ENCODE data around the gene PRPF18.

The PRPF18 gene

GRCh38 chr10:13594641-13595040 is 7.9 kb downstream of the PRPF18 start:
- in situ Hi-C loops (cut with MboI; ENCODE audit: low pct_unique_long_range_greater_than_20kb, low sequenced_read_pairs): no loop called here

GRCh38 chr10:13597909-13598308 is 11.1 kb downstream of the PRPF18 start:
- no peak for DNase-seq
- in situ Hi-C loops (cut with MboI; ENCODE audit: low pct_unique_long_range_greater_than_20kb, low sequenced_read_pairs): no loop called here

More at GRCh38 chr10:13594641-13595040, 7.9 kb downstream of the PRPF18 start:
- DNase-seq: no peak

- DNase-seq: no peak
- in situ Hi-C loops (cut with MboI; ENCODE audit: low pct_unique_long_range_greater_than_20kb, low sequenced_read_pairs): no loop called here
Observed at GRCh38 chr10:13604357-13605040, 17.7 kb downstream of the PRPF18 start.

DNA sequence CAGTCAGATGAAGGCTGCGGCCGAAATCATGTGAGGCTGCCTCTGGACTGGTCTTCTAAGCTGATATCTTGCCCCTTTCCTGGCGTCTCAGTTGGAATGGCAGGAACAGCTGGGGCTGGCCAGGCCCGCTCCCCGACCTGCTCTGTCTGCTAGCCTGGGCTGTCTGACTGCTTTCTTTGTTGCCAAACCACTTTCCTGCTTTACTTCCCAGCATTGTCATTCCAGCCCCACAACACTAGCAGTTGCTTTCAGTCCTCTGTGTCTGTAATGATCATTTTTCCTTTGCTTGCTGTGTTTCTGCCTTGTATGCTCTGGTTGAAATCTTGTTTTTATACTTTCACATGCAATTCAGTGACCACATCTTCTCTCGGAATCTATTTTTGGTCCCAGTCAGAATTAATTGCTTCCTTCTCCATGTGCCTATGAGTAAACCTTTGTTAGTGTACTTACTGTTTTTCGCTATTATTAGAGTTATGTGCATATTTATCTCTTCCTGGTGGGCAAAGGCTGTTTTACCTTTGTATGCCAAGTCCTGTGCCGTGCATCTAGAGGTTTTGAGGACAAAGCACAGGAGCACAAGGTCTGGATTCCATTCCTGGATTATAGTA is 21.6 kb downstream of the PRPF18 start:
- DNase-seq: no peak
- in situ Hi-C loops (cut with MboI; ENCODE audit: low pct_unique_long_range_greater_than_20kb, low sequenced_read_pairs): no loop called here

DNA sequence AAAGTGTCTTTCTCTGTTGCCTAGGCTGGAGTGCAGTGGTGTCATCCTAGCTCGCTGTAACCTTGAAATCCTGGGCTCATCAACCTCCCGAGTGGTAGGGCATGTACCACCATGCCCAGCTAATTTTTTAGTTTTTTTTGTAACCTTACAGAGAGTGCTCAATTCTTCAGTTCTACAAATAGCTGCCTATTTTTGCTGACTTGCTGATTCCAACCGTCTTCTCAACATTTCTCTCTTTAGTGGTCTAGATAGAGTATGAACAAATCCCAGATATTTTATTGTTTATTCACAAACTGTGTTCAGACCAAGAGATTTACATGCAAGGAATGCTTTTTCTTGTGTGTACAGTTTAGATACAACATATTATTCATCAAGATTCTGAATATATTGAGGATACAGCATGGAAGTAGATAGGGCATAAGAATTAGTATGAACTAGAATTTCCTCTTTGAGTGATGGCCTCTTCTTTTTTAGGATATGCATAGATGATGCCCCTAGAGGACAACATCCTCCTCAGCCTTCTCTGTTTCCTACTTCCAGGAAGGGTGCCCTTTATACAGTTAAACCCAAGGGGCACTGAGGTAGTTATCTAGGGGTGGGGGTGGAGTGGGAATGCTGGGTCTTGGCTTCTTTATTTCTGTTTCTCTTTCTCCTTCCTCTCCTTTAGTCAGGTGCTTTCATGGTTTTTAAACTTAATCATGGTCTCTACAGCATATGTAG is 26.0 kb downstream of the PRPF18 start:
- no peak for DNase-seq
- in situ Hi-C loops (cut with MboI; ENCODE audit: low pct_unique_long_range_greater_than_20kb, low sequenced_read_pairs): no loop called here

DNA sequence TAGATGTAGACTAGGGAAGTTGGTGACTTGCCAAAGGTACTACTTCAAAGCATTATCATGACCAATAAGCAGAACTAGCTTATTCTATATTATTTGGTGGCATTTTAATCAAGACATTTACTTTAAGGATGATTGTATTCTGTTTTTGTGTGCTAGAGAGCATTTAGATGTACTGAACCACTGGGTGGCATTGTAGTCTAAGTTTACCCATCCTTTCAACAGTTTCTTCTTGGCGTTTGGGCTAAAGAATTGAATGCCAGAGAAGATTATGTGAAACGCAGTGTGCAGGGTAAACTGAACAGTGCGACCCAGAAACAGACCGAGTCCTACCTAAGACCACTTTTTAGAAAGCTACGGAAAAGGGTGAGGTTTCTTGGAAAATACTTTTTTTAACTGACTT is 26.8 kb downstream of the PRPF18 start:
- peak; percentile 5 for DNase-seq
- in situ Hi-C loops (cut with MboI; ENCODE audit: low pct_unique_long_range_greater_than_20kb, low sequenced_read_pairs): no loop called here

GRCh38 chr10:13614530-13615332 is 28.0 kb downstream of the PRPF18 start:
- no peak for DNase-seq
- in situ Hi-C loops (cut with MboI; ENCODE audit: low pct_unique_long_range_greater_than_20kb, low sequenced_read_pairs): no loop called here

DNA sequence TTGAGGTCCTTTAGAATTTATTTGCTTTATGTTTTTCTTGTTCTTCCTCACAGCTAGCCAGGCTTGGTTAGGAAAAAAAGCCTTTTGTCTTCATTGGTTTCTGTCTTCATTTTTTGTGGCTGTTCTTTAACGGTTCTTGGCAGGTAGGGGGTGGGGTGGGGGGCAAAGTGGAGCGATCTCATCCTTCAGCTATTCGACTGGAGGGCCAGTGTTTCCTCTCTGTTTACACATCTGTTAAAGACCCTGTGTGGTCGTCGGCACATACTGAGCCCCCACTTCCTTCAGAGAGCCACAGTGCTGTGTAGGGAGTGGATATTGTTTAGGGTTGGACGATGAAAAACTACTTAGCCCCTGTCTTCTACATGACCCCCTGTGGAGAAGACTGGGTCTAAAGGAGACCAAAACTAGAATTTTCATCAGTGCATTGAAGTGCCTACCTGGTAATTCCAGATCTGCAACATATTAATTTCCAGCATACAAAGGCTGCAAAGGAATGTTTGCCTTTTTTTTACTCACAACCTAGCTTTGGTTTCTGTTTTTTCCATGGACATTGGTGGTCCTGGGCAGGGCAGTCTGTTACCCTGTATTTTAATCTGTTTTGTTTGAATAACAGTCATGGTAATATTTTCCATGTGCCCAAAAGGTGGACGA is 29.0 kb downstream of the PRPF18 start:
- in situ Hi-C loops (cut with MboI; ENCODE audit: low pct_unique_long_range_greater_than_20kb, low sequenced_read_pairs): no loop called here
- no peak for DNase-seq

GRCh38 chr10:13617116-13617515 is 30.4 kb downstream of the PRPF18 start:
- in situ Hi-C loops (cut with MboI; ENCODE audit: low pct_unique_long_range_greater_than_20kb, low sequenced_read_pairs): no loop called here
- no peak for DNase-seq

DNA sequence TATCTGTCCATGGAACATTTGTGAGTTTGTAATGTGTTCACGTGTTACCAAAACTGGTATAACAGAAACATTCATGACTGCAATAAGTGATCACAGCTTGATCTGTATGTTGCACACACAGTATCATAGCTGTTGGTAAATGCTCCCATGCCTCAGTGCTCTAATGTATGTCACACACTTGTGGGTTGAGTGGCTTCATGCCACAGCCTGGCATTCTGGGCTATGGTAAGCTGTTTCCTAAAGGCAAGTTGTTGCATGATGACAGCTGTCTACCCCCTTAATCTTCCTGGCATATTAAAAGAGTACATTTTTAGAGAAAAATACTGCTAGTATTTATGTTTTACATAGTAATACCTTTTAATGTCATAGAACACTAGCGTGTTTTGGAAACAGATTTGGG is 35.2 kb downstream of the PRPF18 start:
- in situ Hi-C loops (cut with MboI; ENCODE audit: low pct_unique_long_range_greater_than_20kb, low sequenced_read_pairs): no loop called here
- DNase-seq: no peak

DNA sequence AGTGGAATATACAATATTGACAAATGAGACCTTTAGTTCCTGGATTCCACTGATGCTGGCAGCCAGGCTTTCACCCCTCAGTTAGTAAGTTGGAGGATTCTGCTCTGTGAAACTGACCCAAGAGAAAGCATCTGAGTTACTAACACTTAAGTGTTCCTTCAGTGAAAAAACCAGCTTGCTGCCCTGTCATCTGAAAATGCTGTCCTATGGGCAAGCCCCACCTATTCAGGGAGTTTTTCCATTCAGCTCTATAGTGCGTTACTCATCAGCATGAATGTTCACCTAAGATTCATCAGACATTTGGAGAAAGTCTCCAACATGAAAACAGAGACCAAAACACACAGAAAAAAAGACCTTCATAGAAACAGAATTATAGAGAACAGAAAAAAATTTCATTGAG is 37.9 kb downstream of the PRPF18 start:
- in situ Hi-C loops (cut with MboI; ENCODE audit: low pct_unique_long_range_greater_than_20kb, low sequenced_read_pairs): no loop called here

DNA sequence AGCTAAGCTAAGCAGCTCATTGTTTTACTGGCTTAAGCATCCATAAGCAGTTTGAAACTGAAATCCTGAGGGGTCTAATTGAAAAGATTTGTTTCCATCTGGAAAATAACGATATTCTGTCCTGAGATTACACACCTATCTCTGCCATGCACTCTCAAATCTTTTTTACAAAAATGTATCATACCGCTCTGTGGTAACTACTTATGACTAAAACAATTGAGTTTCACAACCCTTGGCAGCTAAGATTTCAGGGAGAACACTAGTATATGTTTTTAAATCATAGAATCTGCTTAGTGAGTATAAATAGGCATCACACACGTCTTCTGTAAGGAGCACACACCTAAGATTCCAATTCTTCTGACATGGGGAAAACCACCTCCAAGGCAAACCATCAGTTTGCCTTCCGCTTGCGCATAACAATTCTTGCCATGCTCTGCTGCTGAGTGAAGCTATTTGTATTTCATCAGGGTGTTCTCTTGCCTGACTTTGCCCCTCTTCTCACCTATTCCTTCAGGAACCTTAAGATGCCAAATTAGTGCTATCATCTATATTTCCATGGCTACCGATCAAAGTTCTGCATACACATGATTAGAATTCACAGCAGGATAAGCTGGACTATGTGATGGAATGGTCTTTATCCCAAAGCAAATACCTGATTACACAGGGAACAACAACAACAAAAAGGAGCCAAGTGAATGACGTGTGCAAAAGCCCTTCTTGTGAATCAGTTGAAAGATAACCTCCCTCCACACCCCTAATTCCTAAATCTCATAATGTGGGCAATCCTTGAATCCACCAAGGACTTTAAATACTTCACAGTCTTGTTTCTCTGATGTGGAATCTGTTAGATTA is 40.9 kb downstream of the PRPF18 start:
- DNase-seq: no peak
- in situ Hi-C loops (cut with MboI; ENCODE audit: low pct_unique_long_range_greater_than_20kb, low sequenced_read_pairs): no loop called here

More for the DNA sequence above, 37.9 kb downstream of the PRPF18 start:
- no peak for DNase-seq

GRCh38 chr10:13628661-13629060 is 41.9 kb downstream of the PRPF18 start:
- in situ Hi-C loops (cut with MboI; ENCODE audit: low pct_unique_long_range_greater_than_20kb, low sequenced_read_pairs): no loop called here
- no peak for DNase-seq

DNA sequence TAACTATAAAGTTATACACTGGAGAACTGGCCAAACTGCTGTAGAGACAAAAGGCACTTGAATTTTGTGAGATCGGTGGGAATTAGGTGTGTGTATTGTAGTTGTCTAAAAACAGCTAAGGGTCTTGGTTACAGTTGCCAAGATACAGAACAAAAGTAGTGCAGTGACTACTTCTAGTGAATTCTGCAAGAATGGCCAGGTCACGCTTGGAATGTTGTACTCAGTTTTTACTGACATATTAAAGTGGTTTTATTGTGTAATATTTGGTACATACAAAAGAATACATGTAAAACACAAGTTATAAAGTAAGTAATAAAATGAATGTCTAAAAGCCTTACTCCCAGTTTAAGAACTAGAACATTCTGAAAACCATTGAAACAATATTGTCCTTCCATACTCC is 42.4 kb downstream of the PRPF18 start:
- in situ Hi-C loops (cut with MboI; ENCODE audit: low pct_unique_long_range_greater_than_20kb, low sequenced_read_pairs): no loop called here
- DNase-seq: no peak

DNA sequence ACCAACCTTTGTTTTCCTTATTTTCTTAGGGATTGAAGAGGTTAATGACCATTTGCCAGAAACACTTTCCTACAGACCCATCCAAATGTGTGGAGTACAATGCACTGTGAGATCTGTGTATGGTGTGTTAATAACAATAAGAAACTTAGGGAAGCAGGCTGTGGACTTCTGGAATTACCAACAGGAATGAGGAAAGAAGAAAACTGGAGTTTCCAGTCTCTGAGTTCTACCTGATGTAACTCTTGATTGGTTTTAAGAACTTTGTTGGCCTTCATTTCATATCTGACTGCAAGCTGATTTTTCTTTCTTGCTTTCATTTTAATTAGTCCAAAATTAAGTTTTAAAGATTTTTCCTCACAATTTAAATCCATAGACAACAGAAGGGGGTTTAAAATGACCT is 43.5 kb downstream of the PRPF18 start:
- no peak for DNase-seq
- in situ Hi-C loops (cut with MboI; ENCODE audit: low pct_unique_long_range_greater_than_20kb, low sequenced_read_pairs): no loop called here

DNA sequence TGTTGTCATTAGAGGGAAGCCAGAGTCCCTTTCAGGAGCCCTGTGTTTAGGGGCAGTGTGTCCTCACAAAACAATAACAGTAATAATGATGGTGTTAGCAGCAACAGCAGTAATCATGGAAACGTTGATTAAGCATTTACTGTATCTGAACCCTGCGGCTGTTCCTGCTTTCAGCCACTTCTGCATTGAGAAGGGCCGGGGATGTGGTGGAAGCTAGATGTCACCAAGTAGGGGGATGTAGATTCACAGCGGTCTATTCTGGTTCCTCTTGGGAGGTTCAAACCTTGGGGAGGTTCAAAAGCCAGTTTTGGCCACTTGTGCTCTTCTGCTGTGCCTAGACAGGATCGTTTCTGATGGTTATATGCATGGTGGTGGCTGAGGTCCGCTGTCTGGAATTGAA is 44.8 kb downstream of the PRPF18 start:
- in situ Hi-C loops (cut with MboI; ENCODE audit: low pct_unique_long_range_greater_than_20kb, low sequenced_read_pairs): no loop called here
- DNase-seq: no peak

DNA sequence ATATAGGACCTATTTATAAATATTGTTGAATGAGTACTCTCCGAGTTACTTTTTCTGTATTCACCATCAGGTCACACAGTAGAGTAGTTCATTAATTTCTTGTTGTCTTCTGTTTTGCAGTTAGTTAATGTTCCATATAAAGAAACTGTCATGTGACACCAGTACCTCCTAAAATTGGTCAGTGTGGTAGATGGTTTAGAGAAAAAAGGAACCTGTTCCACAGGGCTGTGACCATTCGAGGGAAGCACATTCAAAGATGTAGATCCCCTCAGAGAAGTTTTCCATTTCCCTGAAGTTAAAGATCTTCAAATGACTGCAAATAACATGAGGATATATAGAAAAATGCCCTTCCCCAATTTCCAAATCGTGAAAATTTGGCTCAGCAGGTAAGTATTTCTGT is 45.7 kb downstream of the PRPF18 start:
- DNase-seq: no peak
- in situ Hi-C loops (cut with MboI; ENCODE audit: low pct_unique_long_range_greater_than_20kb, low sequenced_read_pairs): no loop called here

GRCh38 chr10:13632884-13633440 is 46.2 kb downstream of the PRPF18 start:
- no peak for DNase-seq
- in situ Hi-C loops (cut with MboI; ENCODE audit: low pct_unique_long_range_greater_than_20kb, low sequenced_read_pairs): no loop called here

Measured in KBM-7 (cell line).